ENCODE measurements around the gene SERPINE3.

The SERPINE3 gene

DNA sequence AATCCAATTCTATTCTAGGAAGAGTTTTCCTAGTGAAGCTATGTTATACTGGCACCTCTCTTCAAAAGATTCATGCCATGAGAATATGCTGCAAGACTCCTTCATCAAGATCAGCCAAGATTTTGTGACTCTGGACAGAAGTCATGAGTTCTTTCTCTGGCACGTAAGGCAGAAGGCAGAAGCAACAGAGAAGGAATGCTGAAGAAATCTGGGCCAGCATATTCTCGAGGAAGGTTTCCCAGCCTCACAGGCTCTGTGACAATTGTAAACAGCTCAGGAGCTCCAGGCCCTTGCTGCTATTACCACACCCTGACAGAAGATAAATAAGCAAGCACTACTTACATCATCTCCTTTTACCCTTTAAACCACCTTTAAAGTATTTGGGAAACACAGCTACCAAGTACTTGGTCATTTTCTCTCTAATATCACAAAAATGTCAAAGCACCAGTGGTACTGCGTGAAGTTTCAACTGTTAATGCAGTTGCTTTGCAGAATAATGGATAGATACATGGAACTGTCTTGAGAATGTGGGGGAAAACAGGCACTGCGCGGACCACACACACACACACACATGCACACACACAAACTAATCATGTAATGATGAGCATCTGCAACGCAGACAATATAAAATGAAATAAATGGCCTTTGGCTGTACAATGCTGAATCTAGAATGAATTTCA lies 57.9 kb downstream of the SERPINE3 start:
- DNase-seq (ENCODE audit: low read depth): peak; percentile 1
- H3K4me3 ChIP-seq (ENCODE audit: low read length): no peak overlapping the region

DNA sequence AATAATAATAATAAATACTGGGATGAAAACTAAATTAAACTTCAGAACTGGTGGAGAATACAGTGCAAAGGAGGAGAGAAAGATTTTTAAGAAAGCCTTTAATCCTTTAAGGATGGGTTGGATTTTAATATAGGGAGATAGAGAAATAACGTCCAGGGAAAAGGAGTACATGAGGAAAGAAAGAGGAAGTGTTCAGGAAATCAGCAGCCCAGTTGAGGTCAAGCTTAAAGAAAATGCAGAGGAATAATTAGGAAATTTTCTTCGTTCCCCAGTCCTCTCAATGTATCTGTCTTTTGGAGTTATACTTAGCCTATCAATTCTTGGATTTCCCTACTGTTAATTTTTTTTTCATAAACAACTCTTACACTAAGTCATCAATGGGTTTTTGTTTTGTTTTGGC lies 65.7 kb downstream of the SERPINE3 start:
- TF ChIP-seq, protein P1, sequence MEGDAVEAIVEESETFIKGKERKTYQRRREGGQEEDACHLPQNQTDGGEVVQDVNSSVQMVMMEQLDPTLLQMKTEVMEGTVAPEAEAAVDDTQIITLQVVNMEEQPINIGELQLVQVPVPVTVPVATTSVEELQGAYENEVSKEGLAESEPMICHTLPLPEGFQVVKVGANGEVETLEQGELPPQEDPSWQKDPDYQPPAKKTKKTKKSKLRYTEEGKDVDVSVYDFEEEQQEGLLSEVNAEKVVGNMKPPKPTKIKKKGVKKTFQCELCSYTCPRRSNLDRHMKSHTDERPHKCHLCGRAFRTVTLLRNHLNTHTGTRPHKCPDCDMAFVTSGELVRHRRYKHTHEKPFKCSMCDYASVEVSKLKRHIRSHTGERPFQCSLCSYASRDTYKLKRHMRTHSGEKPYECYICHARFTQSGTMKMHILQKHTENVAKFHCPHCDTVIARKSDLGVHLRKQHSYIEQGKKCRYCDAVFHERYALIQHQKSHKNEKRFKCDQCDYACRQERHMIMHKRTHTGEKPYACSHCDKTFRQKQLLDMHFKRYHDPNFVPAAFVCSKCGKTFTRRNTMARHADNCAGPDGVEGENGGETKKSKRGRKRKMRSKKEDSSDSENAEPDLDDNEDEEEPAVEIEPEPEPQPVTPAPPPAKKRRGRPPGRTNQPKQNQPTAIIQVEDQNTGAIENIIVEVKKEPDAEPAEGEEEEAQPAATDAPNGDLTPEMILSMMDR (conservative IDR thresholded peaks at IDR 0.05; ENCODE audit: low read depth, low read length): no peak
- no peak overlapping the region for H3K4me3 ChIP-seq (ENCODE audit: low read length)
- no peak for DNase-seq (ENCODE audit: low read depth)

More for the DNA sequence above, 57.9 kb downstream of the SERPINE3 start:
- TF ChIP-seq, protein P1 (conservative IDR thresholded peaks at IDR 0.05; ENCODE audit: low read depth, low read length): no peak

DNA sequence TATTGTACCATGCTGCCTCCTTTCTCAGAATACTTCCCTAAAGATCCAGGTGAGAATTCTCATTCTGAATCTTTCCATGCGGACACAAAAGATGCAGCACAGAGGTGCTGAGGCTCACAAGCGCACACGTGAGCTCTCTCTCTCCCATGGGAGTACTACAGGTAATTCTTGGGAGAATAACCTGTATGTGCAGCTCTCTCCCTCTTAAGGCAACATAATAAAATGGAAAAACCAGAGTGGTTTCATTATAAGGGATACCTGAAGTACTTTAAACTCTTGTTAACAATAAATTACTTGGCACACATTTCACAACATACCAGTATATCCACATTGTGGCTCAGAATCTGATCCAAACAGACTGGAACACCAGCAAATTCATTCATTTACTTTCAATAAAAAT lies 72.9 kb downstream of the SERPINE3 start:
- no peak for DNase-seq (ENCODE audit: low read depth)
- H3K4me3 ChIP-seq (ENCODE audit: low read length): no peak overlapping the region
- TF ChIP-seq, protein P1 (conservative IDR thresholded peaks at IDR 0.05; ENCODE audit: low read depth, low read length): no peak
